Ramos (cell line): ENCODE data around the gene NAT8L.

Experiments
- in situ Hi-C: fragments of 300-500 bp; cut with MboI; formaldehyde crosslinking; loops from one replicate; pipeline ENCODE4 v1.14.3; 2022; ENCODE audit warnings: low sequenced_read_pairs; ENCODE audit not compliant: unreplicated experiment

Gene NAT8L

GRCh38 chr4:2062808-2063524 lies 3.8 kb downstream of the NAT8L start:
- in situ Hi-C loops = no loop called here

GRCh38 chr4:2063557-2064275 lies 4.6 kb downstream of the NAT8L start:
- in situ Hi-C loops = no loop called here

GRCh38 chr4:2064276-2064991 lies 5.3 kb downstream of the NAT8L start:
- in situ Hi-C loops = no loop called here

- in situ Hi-C loops = no loop called here
These were observed 6.2 kb downstream of the NAT8L start for GRCh38 chr4:2065106-2065930.

GRCh38 chr4:2066011-2066551 lies 7.0 kb downstream of the NAT8L start:
- in situ Hi-C loops = no loop called here

GRCh38 chr4:2066571-2067445 lies 7.7 kb downstream of the NAT8L start:
- in situ Hi-C loops = no loop called here

- in situ Hi-C loops = no loop called here
These were observed 8.5 kb downstream of the NAT8L start for GRCh38 chr4:2067446-2068197.

- in situ Hi-C loops = no loop called here
These were observed 9.0 kb downstream of the NAT8L start for GRCh38 chr4:2068198-2068470.

GRCh38 chr4:2068566-2068965 lies 9.4 kb downstream of the NAT8L start:
- in situ Hi-C loops = no loop called here

GRCh38 chr4:2069161-2069971 lies 10.2 kb downstream of the NAT8L start:
- in situ Hi-C loops = no loop called here

- in situ Hi-C loops = no loop called here
These were observed 10.9 kb downstream of the NAT8L start for GRCh38 chr4:2069986-2070385.

- in situ Hi-C loops = no loop called here
These were observed 11.5 kb downstream of the NAT8L start for GRCh38 chr4:2070421-2071251.

- in situ Hi-C loops = no loop called here
These were observed 12.3 kb downstream of the NAT8L start for GRCh38 chr4:2071252-2071911.

GRCh38 chr4:2071912-2072867 lies 13.1 kb downstream of the NAT8L start:
- in situ Hi-C loops = no loop called here

- in situ Hi-C loops = no loop called here
These were observed 14.1 kb downstream of the NAT8L start for GRCh38 chr4:2072971-2073807.
